HG02763 (cell line): ENCODE measurements around the gene IFT122.

Experiments used
- ATAC-seq: cut with Tn5 transposase; IDR thresholded peaks from one replicate; pipeline ENCODE4 v1.9.1; 2021; ENCODE audit warnings: mild to moderate bottlenecking, moderate library complexity; ENCODE audit not compliant: unreplicated experiment

The IFT122 gene

GRCh38 chr3:129567939-129568338, 127.9 kb downstream of the IFT122 start:
- no peak for ATAC-seq

- ATAC-seq, result no peak
Measured at GRCh38 chr3:129569856-129570255, 129.8 kb downstream of the IFT122 start.
